Measurements from ENCODE around the gene NEDD4. TPM values are rescaled to one million over a fixed set of nuclear protein-coding genes. Genes with fewer than 3 reads are reported as not detected.
A peak's percentile ranks its signal among the peaks of the same experiment; 100 is the strongest.

NEDD4 gene
- total RNA-seq, 6 experiments from 2014 or later = 16.0 to 65.3 (median 22.4) TPM

- H3K36me3 ChIP-seq = no peaks in the 10 kb centered on the region
- intact Hi-C loops (cut with DNase I) = no loop called here
- 93% methylated on average over 3 of the region's 3 CpGs for WGBS (ENCODE audit: insufficient coverage, low coverage, low lambda C conversion rate, missing lambda C conversion rate)
- ATAC-seq (no peak), DNase-seq (no peak)
- H3K4me1 ChIP-seq = peaks cover 0 to 5% (median 0%) of the 10 kb centered on the region in 4 donors
- H3K27ac ChIP-seq = no peak overlapping the region
- H3K4me3 ChIP-seq = no peak overlapping the region
- no peak for TF ChIP-seq POLR2A (IDR thresholded peaks at IDR 0.05)
- TF ChIP-seq CTCF (IDR thresholded peaks at IDR 0.05) = no peak
- no peaks in the 10 kb centered on the region for H3K27me3 ChIP-seq
- H3K9me3 ChIP-seq = no peaks in the 10 kb centered on the region
Measured at GRCh38 chr15:55900019-55900418, 93.4 kb downstream of the NEDD4 start.

- peaks cover 0 to 5% (median 0%) of the 10 kb centered on the region in 4 donors for H3K4me1 ChIP-seq
- no peak for ATAC-seq
- H3K27ac ChIP-seq = no peak overlapping the region
- H3K27me3 ChIP-seq = no peaks in the 10 kb centered on the region
- H3K4me3 ChIP-seq = no peak overlapping the region
- TF ChIP-seq POLR2A (IDR thresholded peaks at IDR 0.05) = no peak
- no peak for TF ChIP-seq CTCF (IDR thresholded peaks at IDR 0.05)
- no peaks in the 10 kb centered on the region for H3K9me3 ChIP-seq
- intact Hi-C loops (cut with DNase I) = no loop called here
- no peaks in the 10 kb centered on the region for H3K36me3 ChIP-seq
- WGBS (ENCODE audit: insufficient coverage, low coverage, low lambda C conversion rate, missing lambda C conversion rate) = 89% methylated on average over 1 of the region's 1 CpG
- no peak for DNase-seq
Measured at GRCh38 chr15:55899537-55899936, 93.9 kb downstream of the NEDD4 start.

GRCh38 chr15:55897560-55898336 is 95.7 kb downstream of the NEDD4 start:
- TF ChIP-seq CTCF (IDR thresholded peaks at IDR 0.05) = peak; percentile 61 to 84 (median 76)
- no peak for TF ChIP-seq POLR2A (IDR thresholded peaks at IDR 0.05)
- intact Hi-C loops (cut with DNase I) = no loop called here
- Histone ChIP-seq H3K4me1 (peaks cover 0 to 5% (median 0%) of the 10 kb centered on the region in 4 donors), H3K4me3 (no peak overlapping the region), H3K27ac (peak overlapping the region in 2 of 3 donors; percentile 8 to 32), H3K27me3 (no peaks in the 10 kb centered on the region), H3K36me3 (no peaks in the 10 kb centered on the region), H3K9me3 (no peaks in the 10 kb centered on the region)
- WGBS (ENCODE audit: insufficient coverage, low coverage, low lambda C conversion rate, missing lambda C conversion rate) = 43% methylated on average over 6 of the region's 6 CpGs
- ATAC-seq (peak; percentile 89 to 92 (median 90)), DNase-seq (peak in 2 of 3 donors; percentile 25 to 53)

GRCh38 chr15:55894399-55894965 is 98.9 kb downstream of the NEDD4 start:
- H3K36me3 ChIP-seq = no peaks in the 10 kb centered on the region
- no peaks in the 10 kb centered on the region for H3K27me3 ChIP-seq
- WGBS (ENCODE audit: insufficient coverage, low coverage, low lambda C conversion rate, missing lambda C conversion rate) = 61% methylated on average over 3 of the region's 3 CpGs
- peak overlapping the region in 1 of 3 donors; percentile 3 for H3K27ac ChIP-seq
- TF ChIP-seq POLR2A (IDR thresholded peaks at IDR 0.05) (no peak), CTCF (IDR thresholded peaks at IDR 0.05) (no peak)
- H3K4me1 ChIP-seq = peaks cover 0 to 5% (median 0%) of the 10 kb centered on the region in 4 donors
- ATAC-seq (no peak), DNase-seq (no peak)
- intact Hi-C loops (cut with DNase I) = no loop called here
- no peaks in the 10 kb centered on the region for H3K9me3 ChIP-seq
- H3K4me3 ChIP-seq = no peak overlapping the region
